ENCODE data around the gene FABP3.

DNA sequence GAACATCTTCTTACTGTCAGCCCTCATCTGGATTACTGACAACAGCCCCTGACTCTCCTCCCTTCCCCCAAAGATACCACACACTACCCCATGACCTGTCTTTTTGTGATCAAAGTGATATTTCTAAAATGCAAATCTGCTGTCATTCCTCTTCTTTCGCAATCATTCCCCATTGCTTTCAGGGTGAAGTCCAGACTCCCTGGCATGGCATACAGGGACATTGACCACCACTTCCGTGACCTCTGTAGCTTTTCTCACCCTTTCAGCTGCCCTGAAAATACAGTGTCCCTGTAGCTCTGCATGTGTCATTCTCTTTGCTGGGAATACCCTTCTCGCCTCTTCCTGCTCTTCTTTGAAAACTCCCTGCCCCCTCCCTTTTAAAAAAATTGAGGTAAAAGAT is 44.3 kb upstream of the FABP3 start:
- TF ChIP-seq CTCF (IDR thresholded peaks at IDR 0.05; ENCODE audit: extremely low read depth in 1 of 2, insufficient read depth in 1 of 2, low read depth in 1 of 2, low read length in 2 of 2) (no peak), POLR2AphosphoS5 (IDR thresholded peaks at IDR 0.05; ENCODE audit: insufficient read depth, low read depth, low read length) (no peak), GATA2 (IDR thresholded peaks at IDR 0.05; ENCODE audit: insufficient read depth, insufficient read length, low read depth, low read length) (no peak), EZH2 (IDR thresholded peaks at IDR 0.05; ENCODE audit: borderline replicate concordance, low read depth, low read length, severe bottlenecking) (no peak), POLR2A (IDR thresholded peaks at IDR 0.05; ENCODE audit: low read depth, low read length) (no peak), JUN (IDR thresholded peaks at IDR 0.05; ENCODE audit: borderline replicate concordance, insufficient read depth, insufficient read length, low read depth) (no peak), MYC (IDR thresholded peaks at IDR 0.05; ENCODE audit: low read depth, low read length) (no peak), FOS (IDR thresholded peaks at IDR 0.05; ENCODE audit: borderline replicate concordance, insufficient read depth, low read length) (no peak)
- TF ChIP-seq, protein P1, sequence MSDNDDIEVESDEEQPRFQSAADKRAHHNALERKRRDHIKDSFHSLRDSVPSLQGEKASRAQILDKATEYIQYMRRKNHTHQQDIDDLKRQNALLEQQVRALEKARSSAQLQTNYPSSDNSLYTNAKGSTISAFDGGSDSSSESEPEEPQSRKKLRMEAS (IDR thresholded peaks at IDR 0.05; ENCODE audit: insufficient read depth, insufficient read length): no peak
